Suppressor macrophage treated with lipopolysaccharide for 4 hours (primary cell): Measurements from ENCODE around the gene DYSF.

Experiments used
- DNase-seq: peaks from one replicate; pipeline ENCODE4 v3.0.0-alpha.2; 2020

Gene DYSF

GRCh38 chr2:71555798-71556454 is 102.6 kb downstream of the DYSF start:
- no peak for DNase-seq

GRCh38 chr2:71556692-71557250 is 103.4 kb downstream of the DYSF start:
- DNase-seq, result no peak

- no peak for DNase-seq
Measured at GRCh38 chr2:71557321-71557720, 104.0 kb downstream of the DYSF start.

GRCh38 chr2:71558300-71559051 is 105.1 kb downstream of the DYSF start:
- no peak for DNase-seq

GRCh38 chr2:71559080-71559827 is 105.9 kb downstream of the DYSF start:
- no peak for DNase-seq

- no peak for DNase-seq
Measured at GRCh38 chr2:71559828-71560637, 106.7 kb downstream of the DYSF start.

GRCh38 chr2:71560638-71561011 is 107.3 kb downstream of the DYSF start:
- no peak for DNase-seq

- DNase-seq, result no peak
Measured at GRCh38 chr2:71561441-71562267, 108.3 kb downstream of the DYSF start.

GRCh38 chr2:71562518-71562917 is 109.2 kb downstream of the DYSF start:
- no peak for DNase-seq

- no peak for DNase-seq
Measured at GRCh38 chr2:71563872-71564271, 110.5 kb downstream of the DYSF start.

- DNase-seq, result no peak
Measured at GRCh38 chr2:71564361-71564760, 111.0 kb downstream of the DYSF start.

GRCh38 chr2:71564790-71565189 is 111.4 kb downstream of the DYSF start:
- no peak for DNase-seq

GRCh38 chr2:71566372-71566771 is 113.0 kb downstream of the DYSF start:
- no peak for DNase-seq

- no peak for DNase-seq
Measured at GRCh38 chr2:71567625-71568024, 114.3 kb downstream of the DYSF start.

- no peak for DNase-seq
Measured at GRCh38 chr2:71568103-71568502, 114.7 kb downstream of the DYSF start.

GRCh38 chr2:71570511-71570910 is 117.2 kb downstream of the DYSF start:
- DNase-seq, result no peak

- DNase-seq, result no peak
Measured at GRCh38 chr2:71570951-71571460, 117.6 kb downstream of the DYSF start.

GRCh38 chr2:71571945-71572344 is 118.6 kb downstream of the DYSF start:
- no peak for DNase-seq

- DNase-seq, result no peak
Measured at GRCh38 chr2:71575966-71576365, 122.6 kb downstream of the DYSF start.

- DNase-seq, result no peak
Measured at GRCh38 chr2:71576541-71576940, 123.2 kb downstream of the DYSF start.

- DNase-seq, result no peak
Measured at GRCh38 chr2:71577209-71577608, 123.8 kb downstream of the DYSF start.
